ENCODE measurements around the gene MLLT10.
A peak's percentile ranks its signal among the peaks of the same experiment; 100 is the strongest.

MLLT10 gene

DNA sequence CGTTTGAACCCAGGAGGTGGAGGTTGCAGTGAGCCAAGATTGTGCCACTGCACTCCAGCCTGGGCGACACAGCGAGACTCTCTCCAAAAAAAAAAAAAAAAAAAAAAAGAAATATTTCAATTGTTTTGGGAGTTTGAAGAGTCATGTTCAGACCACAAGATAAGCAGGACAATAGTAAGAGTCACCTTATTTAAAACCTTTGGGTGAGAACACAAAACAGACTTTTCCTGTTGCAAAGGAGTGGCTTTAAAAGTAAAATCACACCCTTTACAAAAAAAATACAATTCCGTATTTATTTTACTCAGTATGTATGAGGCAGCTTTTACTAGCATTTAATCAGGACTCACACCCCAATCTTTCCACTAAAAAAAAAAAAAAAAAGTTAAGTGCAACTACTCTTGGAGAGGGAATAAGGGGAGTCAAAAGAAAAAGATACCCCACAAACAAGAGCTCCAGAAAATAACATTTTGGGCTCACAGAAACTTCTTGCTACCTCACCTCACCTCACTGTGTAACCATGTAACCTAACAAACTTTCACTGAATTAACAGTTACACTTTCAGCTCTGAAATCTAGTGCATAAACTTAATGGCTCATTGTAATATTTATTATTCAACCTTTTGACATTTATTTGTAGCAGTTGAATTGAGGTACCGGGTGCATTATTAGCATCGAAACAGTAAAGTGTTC is 19.8 kb upstream of the MLLT10 start:
- DNase-seq: no peak
- in situ Hi-C loops (cut with MboI; ENCODE audit: low pct_unique_long_range_greater_than_20kb, low sequenced_read_pairs): no loop called here

DNA sequence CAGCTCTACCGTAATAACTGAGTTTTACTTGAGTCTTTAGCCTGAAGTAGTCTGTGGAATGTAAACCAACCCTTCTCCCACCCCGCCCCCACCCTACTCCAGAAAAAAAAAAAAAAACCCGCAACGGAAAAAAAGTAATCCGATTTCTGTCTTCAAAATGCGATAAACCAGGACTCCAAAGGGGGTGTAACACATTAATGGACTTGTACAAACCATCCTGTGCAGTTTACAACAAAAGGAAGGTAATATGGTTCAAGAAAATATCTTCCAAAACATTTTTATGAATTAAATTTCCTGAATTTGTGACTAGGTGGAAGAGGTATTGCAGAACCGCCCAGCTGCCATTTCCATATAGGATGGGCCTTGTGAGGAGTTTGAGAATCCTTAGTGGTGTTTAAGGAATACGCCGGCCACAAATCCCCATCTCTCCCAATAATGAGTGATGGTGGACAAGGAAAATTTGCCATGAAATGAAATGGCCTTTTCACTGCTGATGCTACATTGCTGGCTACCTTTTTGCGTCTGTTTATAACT is 19.1 kb upstream of the MLLT10 start:
- no peak for DNase-seq
- in situ Hi-C loops (cut with MboI; ENCODE audit: low pct_unique_long_range_greater_than_20kb, low sequenced_read_pairs): no loop called here

DNA sequence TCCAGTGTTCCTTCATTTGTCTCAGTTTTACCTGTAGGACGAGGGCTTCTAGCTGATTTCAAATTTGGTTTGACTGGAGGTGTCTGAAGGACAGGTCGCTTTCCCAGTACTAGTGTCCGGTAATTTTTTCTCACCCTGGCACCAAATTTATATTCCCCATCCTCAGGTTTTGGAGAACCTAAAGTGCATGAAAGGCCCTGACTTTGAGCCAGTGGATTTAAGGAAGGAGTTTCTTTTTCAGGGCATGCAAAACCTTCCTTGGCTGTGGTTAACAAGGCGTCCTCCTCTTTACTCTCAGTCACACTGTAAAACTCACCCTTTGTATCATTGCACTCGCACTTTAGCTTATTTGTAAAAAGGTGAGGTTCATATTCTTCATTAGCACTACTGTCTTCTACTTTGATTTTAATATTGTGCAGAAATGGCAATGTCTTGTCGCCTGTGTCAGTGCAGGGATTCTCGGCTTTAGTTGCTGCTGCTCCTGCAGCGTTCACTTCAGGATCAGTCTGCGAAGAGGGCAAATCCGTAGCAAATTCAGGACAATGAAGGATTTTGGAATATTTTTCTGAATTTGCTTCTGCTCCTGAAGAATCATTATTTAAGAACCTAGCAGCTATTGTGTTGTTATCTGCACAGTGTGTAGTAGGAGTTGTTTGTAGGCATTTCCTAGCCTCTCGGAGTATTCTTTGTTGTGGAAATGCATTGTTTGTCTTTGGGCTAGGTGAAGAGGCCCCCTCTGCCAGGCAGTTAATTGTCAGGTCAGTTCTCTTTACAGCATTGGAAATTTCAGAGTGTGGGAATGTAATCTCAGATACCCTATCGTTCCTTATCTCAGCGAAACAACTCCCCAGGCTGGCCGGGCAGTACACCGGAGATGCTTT is 18.4 kb upstream of the MLLT10 start:
- DNase-seq: no peak
- in situ Hi-C loops (cut with MboI; ENCODE audit: low pct_unique_long_range_greater_than_20kb, low sequenced_read_pairs): no loop called here

DNA sequence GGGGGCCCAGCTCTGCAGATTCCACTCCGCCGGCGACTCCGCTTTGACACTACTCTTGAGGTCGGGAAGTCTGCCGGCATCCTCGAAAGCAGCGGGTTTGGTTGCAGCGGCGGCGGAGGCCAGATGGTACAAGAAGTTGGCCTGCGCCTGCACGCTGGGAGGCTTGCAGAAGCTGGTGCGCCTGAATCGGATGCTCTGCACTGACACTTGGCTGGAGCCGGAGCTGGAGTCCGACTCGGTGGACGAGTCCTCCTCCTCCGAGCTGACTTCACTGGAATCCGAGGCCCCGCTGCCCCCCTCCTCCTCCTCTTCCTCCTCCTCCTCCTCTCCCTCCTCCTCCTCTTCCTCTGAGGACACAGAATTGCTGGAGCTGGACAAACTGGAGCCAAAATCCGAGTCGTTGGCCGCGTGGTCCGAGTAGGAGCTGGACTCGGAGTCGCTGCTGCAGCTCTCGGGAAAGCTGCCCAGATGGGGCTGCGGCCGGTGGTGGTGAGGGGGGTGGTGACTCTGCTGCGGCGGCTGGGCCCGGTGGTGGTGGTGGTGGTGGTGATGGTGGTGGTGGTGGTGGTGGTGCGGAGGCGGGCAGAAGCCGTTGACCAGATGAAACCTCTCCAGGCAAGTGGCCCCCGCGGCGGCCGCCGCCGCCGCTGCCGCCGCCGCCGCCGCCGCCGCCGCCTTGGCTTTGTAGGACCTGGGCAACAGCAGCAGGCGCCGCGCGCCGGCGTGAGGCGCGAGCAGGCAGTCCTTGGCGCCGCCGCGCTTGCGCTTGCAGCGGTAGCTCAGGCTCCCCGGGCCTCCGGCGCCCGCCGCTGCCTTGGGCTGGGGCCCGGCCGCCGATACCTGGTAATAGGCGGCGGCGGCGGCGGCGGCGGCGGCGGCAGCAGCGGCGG is 17.5 kb upstream of the MLLT10 start:
- in situ Hi-C loops (cut with MboI; ENCODE audit: low pct_unique_long_range_greater_than_20kb, low sequenced_read_pairs): no loop called here
- peak; percentile 31 for DNase-seq

DNA sequence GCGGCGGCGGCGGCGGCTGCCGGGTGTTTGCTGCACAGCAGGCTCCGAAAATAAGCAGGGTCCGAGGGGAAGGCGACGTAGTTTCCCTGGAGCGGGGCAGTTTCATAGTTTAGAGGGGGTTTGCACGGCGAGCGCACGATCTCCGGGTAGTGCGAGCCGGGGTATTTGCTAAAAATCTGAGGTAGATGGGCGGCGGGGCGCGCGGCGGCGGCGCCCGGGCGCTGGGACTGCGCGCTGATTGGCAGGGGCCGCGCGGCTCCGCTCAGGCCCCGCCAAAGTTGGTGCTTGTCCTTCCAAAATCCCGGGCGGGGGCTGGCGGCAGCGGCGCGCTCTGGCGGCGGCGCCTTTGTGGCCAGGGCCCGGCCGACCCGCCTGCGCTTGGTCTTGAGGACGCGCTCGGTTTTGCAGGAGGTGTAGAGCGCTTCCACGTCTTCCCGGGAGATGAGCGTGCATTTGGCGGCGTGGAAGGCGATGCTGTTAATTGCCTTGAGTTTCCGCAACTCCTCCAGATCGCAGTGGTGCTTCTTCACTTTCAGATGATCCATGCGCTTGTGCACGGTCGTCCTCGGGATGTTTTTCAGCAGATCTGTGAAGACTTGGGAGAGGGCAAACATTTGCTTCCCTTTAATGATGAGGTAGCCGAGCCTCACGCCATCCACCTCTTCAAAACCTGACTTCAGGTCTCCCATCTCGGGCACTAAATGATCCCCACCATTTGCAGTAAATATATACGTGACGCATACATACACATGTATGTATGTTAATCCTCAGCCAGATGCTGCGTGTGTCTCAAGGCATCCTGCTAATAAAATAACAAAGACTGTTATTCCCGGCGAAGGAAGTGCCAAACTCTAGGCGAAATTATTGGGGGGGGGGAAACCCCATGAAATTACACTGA is 16.6 kb upstream of the MLLT10 start:
- in situ Hi-C loops (cut with MboI; ENCODE audit: low pct_unique_long_range_greater_than_20kb, low sequenced_read_pairs): no loop called here
- DNase-seq: peak; percentile 80

DNA sequence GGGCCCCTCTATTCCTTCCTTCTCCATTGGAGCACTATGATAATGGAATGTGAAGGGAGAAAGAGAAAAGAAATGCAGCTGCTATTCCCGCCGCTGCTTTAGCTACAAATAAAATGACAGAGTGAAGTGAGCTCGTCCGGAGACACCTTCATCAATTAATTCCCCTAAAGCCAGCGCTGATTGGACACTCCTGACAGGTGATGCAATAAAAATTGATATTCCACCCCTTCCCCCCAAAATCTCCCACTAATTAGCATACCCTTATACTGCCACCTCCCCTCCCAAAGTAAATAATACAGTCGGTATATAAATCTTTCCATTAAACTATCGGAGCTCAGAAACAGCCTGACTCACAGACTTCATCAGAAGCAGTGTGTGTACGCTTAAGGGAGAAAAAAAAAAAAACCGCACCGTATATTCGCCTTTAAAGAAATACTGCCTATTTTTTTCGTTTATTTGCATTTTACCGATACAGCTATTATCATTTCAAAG is 15.8 kb upstream of the MLLT10 start:
- in situ Hi-C loops (cut with MboI; ENCODE audit: low pct_unique_long_range_greater_than_20kb, low sequenced_read_pairs): no loop called here
- no peak for DNase-seq

DNA sequence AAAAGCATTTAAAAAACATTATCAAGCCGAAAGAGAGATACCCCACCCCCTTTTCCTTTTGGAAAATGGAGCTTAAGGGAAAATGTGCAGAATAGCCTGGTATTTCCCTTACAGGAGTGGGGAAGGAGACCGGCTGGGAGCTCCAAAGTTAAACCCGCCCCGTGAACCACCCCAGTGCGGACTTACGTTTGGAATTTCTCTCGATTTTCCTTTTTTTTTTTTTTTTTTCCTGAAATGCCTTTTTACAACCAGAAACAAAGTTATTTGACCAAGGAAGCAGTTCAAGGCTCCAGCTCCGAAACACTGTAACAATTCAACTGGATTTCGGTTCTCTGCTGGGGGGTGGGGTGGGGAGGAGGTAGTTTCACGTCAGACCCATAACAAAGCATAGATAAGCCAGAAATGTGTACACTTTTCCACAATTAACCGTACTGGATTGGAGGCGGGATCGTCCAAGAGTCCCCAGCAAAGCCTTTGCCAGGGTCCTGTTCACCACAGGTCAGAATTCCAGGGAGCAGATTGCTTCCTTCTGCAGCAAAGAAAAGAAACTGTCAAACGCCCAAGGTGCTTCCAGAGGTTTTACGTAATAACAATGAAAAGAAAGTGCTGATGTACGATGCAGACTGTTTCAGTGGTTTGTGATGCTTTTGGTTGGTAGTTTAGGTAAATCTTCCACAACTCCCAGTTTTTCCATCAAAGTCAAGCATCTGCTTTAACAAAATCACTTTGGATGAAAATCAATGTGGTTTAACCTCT is 15.2 kb upstream of the MLLT10 start:
- no peak for DNase-seq

DNA sequence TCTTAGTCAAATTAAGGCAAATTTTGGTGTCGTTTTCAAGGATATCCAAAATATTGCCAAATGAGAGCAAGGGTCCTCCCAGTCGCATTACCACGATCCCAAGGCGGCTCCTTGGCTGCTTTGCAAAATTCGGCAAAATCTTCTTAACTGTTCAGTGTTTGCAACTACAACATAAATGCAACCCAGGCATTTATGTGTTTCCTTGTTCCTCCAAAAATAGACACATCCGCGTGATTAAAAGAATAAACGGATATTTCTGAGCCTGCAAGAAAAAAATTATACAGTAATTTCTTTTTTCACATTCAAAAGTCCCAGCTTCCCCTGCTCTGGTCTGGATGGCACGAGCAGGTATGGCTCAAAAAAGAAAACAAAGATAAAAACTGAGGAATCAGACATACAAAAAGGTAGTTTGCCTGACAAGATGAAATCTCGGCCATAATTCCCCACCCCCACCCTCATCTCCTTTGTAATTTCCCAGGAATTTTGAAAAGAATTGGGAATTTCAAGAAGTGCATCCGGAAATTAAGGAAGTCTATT is 14.6 kb upstream of the MLLT10 start:
- in situ Hi-C loops (cut with MboI; ENCODE audit: low pct_unique_long_range_greater_than_20kb, low sequenced_read_pairs): no loop called here
- DNase-seq: no peak

More for the DNA sequence above, 15.2 kb upstream of the MLLT10 start:
- in situ Hi-C loops (cut with MboI; ENCODE audit: low pct_unique_long_range_greater_than_20kb, low sequenced_read_pairs): no loop called here

DNA sequence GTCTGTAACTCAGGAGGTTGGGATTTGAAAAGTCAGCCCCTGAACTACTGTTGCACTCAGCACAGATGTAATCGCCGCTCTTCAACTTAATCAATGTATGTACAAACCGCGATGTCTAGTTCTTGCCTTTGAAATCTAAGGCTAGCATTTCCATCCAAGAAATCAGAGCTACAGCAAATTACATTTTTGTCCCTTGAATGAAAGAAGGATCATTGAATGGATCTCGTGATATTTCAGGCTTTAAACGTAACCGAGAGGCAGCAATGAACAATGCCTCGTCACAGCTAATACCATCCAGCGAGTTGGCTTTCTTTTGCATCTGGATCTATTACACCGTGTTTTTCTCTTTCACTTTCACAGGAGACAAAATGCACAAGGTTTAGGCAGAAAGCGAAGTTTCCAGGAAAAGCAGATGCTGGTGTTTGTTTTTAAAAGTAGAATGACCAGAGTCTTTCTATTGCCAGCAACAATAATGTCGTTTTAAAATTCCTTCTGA is 14.0 kb upstream of the MLLT10 start:
- in situ Hi-C loops (cut with MboI; ENCODE audit: low pct_unique_long_range_greater_than_20kb, low sequenced_read_pairs): no loop called here
- no peak for DNase-seq

DNA sequence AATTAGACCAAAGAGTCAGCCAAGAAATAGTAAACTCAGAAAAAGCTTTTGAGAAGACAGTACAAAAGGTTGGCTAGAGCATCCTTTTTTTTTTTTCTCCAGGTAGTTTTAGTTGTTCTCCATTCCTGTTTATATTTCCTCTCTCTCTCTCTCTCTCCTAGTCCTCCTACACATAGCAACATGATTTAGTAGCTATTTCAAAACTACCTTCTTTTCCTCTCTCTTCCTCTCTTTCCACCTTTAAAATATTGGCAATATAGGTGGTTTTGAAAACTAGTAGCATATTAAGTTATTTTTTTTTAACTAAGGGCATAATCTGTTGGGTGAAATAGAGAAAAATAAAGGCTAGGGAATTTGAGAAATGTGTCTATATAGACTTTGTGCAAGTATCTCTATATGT is 13.5 kb upstream of the MLLT10 start:
- in situ Hi-C loops (cut with MboI; ENCODE audit: low pct_unique_long_range_greater_than_20kb, low sequenced_read_pairs): no loop called here
- DNase-seq: no peak

DNA sequence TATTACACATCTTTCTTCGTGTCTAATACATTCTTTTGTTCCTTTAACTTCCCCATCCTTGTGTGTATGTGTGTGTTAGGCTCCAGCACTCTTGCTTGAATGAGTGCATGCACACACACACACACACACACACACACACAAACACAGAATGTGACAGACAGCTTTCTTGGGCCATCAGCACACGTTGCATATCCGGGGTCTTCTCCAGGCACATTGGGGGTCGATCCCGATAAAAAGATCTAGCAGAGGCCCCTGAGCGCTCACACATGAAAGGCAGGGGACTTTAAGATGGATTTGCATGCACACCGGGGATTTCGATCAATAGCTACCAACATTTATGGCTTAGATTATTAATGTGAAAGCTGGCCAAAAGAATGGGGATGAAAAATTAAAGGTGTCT is 13.1 kb upstream of the MLLT10 start:
- in situ Hi-C loops (cut with MboI; ENCODE audit: low pct_unique_long_range_greater_than_20kb, low sequenced_read_pairs): no loop called here
- no peak for DNase-seq

DNA sequence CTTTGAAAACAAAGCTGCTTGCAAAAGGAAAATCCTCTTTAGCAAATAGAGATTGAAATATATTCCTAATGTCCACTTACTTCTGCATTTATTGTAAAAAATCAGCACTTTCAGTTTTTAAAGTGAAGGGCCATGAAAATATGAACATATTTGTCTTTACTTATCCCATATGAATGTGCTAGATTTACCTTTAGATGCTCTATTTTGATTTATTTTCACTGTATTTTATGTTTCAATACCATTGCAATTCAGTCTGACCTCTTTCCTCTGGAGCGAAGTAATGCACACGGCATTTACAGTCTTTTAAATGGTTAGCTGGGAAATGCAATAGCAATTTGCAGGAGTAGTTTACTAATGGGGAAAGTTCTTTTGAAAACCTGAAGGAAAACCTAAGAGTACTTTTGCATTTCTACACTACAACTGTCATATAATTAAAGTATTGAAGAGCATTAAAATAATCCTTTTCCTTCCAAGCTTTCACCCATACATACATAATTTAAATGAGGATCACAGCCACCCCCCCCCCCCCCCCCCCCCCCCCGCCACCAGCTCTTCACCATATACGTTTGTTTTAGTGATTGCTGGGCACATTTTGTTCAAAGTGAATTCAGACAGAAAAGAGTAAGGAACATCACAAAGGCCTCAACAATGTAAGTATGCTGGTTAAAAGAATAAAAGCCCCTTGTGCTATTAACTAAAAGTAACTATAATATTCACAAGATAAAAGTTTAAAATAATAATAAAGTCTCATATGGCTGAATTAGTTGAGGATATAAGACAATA is 12.1 kb upstream of the MLLT10 start:
- no peak for DNase-seq
- in situ Hi-C loops (cut with MboI; ENCODE audit: low pct_unique_long_range_greater_than_20kb, low sequenced_read_pairs): no loop called here

DNA sequence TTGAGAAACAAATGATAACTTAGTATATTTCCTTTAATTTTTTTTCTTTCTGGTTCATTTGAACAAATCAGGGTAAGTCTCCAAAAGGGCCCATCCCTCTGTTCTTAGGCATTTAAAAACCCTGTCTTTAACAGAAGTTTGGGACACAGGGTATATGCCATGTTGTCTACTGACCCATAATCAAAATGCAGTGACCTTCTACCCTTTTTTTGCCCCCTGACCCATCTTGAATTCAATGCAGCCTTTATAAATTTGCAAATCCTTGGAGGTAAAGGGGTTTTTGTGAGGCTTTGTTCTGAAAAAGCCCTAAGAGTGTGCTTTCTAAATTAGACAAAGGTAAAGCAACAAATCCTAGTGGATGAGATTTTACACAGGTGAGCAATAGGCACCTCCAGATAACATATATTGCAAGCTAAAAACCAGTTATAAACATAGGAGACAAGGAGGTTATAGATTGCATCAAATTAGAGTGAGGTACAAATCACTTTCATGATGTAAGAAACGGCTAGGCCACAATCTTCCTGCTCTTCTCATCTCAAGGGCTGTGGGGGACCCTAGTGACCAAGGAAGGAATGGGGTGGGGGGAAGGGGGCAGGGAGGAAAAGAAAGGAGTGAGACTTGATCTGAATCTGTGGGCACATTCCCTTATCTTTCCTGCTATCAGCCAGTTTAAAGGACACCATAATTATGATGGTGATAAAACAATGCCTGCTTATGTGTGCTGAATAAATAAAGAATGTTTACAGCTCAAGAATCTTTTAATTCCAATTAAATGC is 11.2 kb upstream of the MLLT10 start:
- in situ Hi-C loops (cut with MboI; ENCODE audit: low pct_unique_long_range_greater_than_20kb, low sequenced_read_pairs): no loop called here
- DNase-seq: peak; percentile 24

DNA sequence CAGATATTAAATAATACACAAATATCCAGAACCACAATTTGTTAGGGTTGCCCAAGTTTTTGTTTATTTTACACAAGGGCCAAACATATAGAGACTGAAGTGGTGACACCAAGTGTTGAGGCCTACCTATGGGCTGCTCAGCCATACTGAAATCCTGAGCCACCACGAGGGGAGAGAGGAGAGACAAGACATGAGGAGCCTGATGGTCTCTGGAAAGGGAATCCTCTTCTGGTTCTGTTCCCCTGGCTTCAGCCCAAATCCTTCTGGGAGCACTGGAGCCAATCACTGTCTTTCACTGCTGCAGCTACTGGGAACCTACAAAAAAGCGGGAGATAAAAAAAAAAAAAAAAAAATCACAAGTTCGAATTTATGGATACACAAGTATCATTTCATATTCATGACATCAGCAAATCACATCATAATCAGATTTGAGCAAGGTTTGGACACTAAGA is 10.4 kb upstream of the MLLT10 start:
- peak; percentile 36 for DNase-seq
- in situ Hi-C loops (cut with MboI; ENCODE audit: low pct_unique_long_range_greater_than_20kb, low sequenced_read_pairs): no loop called here

DNA sequence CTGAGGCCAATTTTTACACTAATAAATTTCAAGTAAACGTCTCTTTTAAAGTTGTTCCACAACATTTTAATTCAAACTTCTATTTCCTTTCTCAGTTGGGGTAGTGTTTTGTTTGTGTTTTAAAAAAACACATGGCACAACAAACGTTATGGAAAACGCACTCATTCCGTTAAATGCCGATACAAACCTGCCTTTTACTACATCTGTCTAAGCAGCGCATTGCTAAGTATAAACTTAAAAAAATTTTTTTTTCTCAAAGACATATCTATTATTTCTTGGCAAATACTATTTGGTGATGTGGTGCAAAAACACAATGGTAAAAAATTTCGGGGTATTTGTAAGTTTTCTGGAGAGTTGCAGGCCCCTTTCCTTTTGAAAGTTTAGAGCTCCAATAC is 9.9 kb upstream of the MLLT10 start:
- in situ Hi-C loops (cut with MboI; ENCODE audit: low pct_unique_long_range_greater_than_20kb, low sequenced_read_pairs): no loop called here

More for the DNA sequence above, 9.9 kb upstream of the MLLT10 start:
- no peak for DNase-seq
